GM23338 (cell line): ENCODE data around the gene CCDC197. TPM values are rescaled to one million over a fixed set of nuclear protein-coding genes. Genes with fewer than 3 reads are reported as not detected.
A peak's percentile ranks its signal among the peaks of the same experiment; 100 is the strongest.

Experiments
- ATAC-seq: fragments of 200-7000 bp; cut with Tn5 transposase; 3 replicates; pipeline ENCODE4 v1.9.1; 2020
- DNase-seq: peaks from one replicate; pipeline ENCODE4 v3.0.0-alpha.2; 2015; ENCODE audit warnings: low spot score
- H2AFZ ChIP-seq: fragments of 200-600 bp; sonication (generic); 2 replicates; pipeline ENCODE4 v1.8.0; 2016; ENCODE audit warnings: antibody characterized with exemption, mild to moderate bottlenecking, moderate library complexity
- H3F3A ChIP-seq: fragments of 200-600 bp; sonication (generic); replicated peaks from 2 replicates; pipeline ENCODE4 v1.8.0; 2017; ENCODE audit warnings: antibody characterized with exemption, mixed run types, low read depth
- H3K27ac ChIP-seq: fragments of 200-600 bp; sonication (generic); 2 replicates; pipeline ENCODE4 v1.6.1; 2016; ENCODE audit warnings: low read depth
- H3K27me3 ChIP-seq: fragments of 200-600 bp; sonication (generic); 2 replicates; pipeline ENCODE4 v1.8.0; 2016; ENCODE audit warnings: mild to moderate bottlenecking, mixed run types, moderate library complexity; ENCODE audit not compliant: insufficient read depth
- H3K36me3 ChIP-seq: fragments of 200-600 bp; sonication (generic); 2 replicates; pipeline ENCODE4 v1.8.0; 2016; ENCODE audit warnings: mild to moderate bottlenecking; ENCODE audit not compliant: insufficient read depth
- H3K4me1 ChIP-seq: fragments of 200-600 bp; sonication (generic); 2 replicates; pipeline ENCODE4 v1.8.0; 2016; ENCODE audit warnings: mild to moderate bottlenecking, moderate library complexity; ENCODE audit not compliant: insufficient read depth
- H3K4me2 ChIP-seq: fragments of 200-600 bp; sonication (generic); 2 replicates; pipeline ENCODE4 v1.7.1; 2017; ENCODE audit warnings: mixed run types
- H3K4me3 ChIP-seq: fragments of 200-600 bp; sonication (generic); 2 replicates; pipeline ENCODE4 v1.6.1; 2016; ENCODE audit warnings: mixed run types
- H3K79me2 ChIP-seq: fragments of 200-600 bp; sonication (generic); replicated peaks from 2 replicates; pipeline ENCODE4 v1.8.0; 2017; ENCODE audit warnings: mild to moderate bottlenecking; ENCODE audit not compliant: insufficient read depth
- H3K9me2 ChIP-seq: fragments of 200-600 bp; sonication (generic); 2 replicates; pipeline ENCODE4 v1.8.0; 2017; ENCODE audit not compliant: insufficient read depth
- H4K20me1 ChIP-seq: fragments of 200-600 bp; sonication (generic); replicated peaks from 2 replicates; pipeline ENCODE4 v1.8.0; 2017; ENCODE audit warnings: mild to moderate bottlenecking; ENCODE audit not compliant: insufficient read depth
- H3K27ac Mint-ChIP-seq: 2 replicates; pipeline ENCODE4 v1.8.0; 2020; ENCODE audit warnings: inconsistent platforms, mild to moderate bottlenecking, moderate library complexity, mixed read lengths
- H3K27me3 Mint-ChIP-seq: 3 replicates; pipeline ENCODE4 v1.8.0; 2022; ENCODE audit warnings: low read depth, mild to moderate bottlenecking, moderate library complexity, mixed read lengths, inconsistent platforms; ENCODE audit not compliant: insufficient read depth, poor library complexity
- H3K36me3 Mint-ChIP-seq: 3 replicates; pipeline ENCODE4 v1.8.0; 2021; ENCODE audit warnings: low read depth, mild to moderate bottlenecking, inconsistent platforms, moderate library complexity, mixed read lengths
- H3K4me1 Mint-ChIP-seq: 3 replicates; pipeline ENCODE4 v1.8.0; 2020; ENCODE audit warnings: mild to moderate bottlenecking, inconsistent platforms, mixed read lengths
- H3K4me3 Mint-ChIP-seq: 3 replicates; pipeline ENCODE4 v1.8.0; 2021; ENCODE audit warnings: moderate library complexity, mild to moderate bottlenecking, inconsistent platforms, mixed read lengths
- H3K9me3 Mint-ChIP-seq: 3 replicates; pipeline ENCODE4 v1.8.0; 2020; ENCODE audit warnings: moderate library complexity, mild to moderate bottlenecking, inconsistent platforms, mixed read lengths
- CREB1 ChIP-seq: fragments of 250-450 bp; sonication (Bioruptor Pico); IDR thresholded peaks from 2 replicates; pipeline ENCODE4 v1.5.0; 2020; ENCODE audit warnings: low read depth, mild to moderate bottlenecking, moderate library complexity
- EZH2phosphoT487 ChIP-seq: fragments of 200-600 bp; sonication (generic); IDR thresholded peaks from one replicate; pipeline ENCODE4 v1.8.1; 2018; ENCODE audit warnings: antibody characterized with exemption; ENCODE audit not compliant: unreplicated experiment
- JUNB ChIP-seq: IDR thresholded peaks from one replicate; pipeline ENCODE4 v1.6.1; 2016; ENCODE audit warnings: antibody characterized with exemption; ENCODE audit not compliant: unreplicated experiment
- POLR2AphosphoS5 ChIP-seq: IDR thresholded peaks from 2 replicates; pipeline ENCODE4 v1.6.1; 2016; ENCODE audit warnings: antibody characterized with exemption, low read depth
- STAT1 ChIP-seq: IDR thresholded peaks from one replicate; pipeline ENCODE4 v1.6.1; 2016; ENCODE audit warnings: antibody characterized with exemption; ENCODE audit not compliant: unreplicated experiment
- ZNF114 ChIP-seq: fragments of 250-450 bp; sonication (Bioruptor Pico); IDR thresholded peaks from 2 replicates; pipeline ENCODE4 v1.5.0; 2020; ENCODE audit warnings: mild to moderate bottlenecking, moderate library complexity
- ZNF331 ChIP-seq: fragments of 250-450 bp; sonication (Bioruptor Pico); IDR thresholded peaks from 2 replicates; pipeline ENCODE4 v1.5.0; 2020; ENCODE audit warnings: low read depth, mild to moderate bottlenecking, moderate library complexity
- polyA plus RNA-seq: library from polyadenylated mRNA; unstranded; fragments of >200 nt; fragmentation: Nextera tagmentation; extraction: Ambion mirVana; gene quantifications from 2 replicates; pipeline ENCODE4 v1.2.1, GENCODE V29; 2016
- total RNA-seq: library from RNA; depleted of rRNA; stranded (reverse); fragments of >200 nt; shearing (Covaris generic); gene quantifications from 2 replicates; pipeline ENCODE4 v1.2.3, GENCODE V29; 2014
- TF ChIP-seq, protein P1 (sequence below), 2 experiments: fragments of 200-600 bp in 1 of 2; sonication (generic) in 1 of 2; conservative IDR thresholded peaks; 2 replicates each; pipeline versions ENCODE4 v1.5.1 to v1.6.1; 2016 to 2017; ENCODE audit warnings: antibody characterized with exemption in 2 of 2, low read depth in 2 of 2, mild to moderate bottlenecking in 2 of 2, moderate library complexity in 1 of 2

Gene CCDC197
- total and polyA plus RNA-seq, 2 experiments from 2014 or later = not detected

DNA sequence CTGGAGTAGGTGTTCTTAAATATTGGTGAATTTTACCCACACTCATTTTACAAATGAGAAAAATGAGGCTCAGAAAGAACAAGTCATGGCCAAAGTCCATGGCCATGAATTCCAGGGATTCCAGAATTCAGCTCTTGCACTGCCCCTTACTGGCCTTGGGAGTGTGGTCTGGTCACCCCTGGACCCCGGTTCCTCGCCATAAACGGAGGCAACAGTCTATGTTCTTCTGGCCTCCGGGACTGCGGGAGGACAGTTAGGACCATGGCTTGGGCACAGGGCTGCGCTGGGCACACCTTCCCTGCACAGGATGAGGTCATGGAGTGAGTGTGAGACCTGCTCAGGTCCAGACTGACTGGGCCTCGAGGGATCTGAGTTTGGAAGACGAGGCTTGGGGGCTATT, 6.9 kb downstream of the CCDC197 start (continued):
- TF ChIP-seq, protein P1, sequence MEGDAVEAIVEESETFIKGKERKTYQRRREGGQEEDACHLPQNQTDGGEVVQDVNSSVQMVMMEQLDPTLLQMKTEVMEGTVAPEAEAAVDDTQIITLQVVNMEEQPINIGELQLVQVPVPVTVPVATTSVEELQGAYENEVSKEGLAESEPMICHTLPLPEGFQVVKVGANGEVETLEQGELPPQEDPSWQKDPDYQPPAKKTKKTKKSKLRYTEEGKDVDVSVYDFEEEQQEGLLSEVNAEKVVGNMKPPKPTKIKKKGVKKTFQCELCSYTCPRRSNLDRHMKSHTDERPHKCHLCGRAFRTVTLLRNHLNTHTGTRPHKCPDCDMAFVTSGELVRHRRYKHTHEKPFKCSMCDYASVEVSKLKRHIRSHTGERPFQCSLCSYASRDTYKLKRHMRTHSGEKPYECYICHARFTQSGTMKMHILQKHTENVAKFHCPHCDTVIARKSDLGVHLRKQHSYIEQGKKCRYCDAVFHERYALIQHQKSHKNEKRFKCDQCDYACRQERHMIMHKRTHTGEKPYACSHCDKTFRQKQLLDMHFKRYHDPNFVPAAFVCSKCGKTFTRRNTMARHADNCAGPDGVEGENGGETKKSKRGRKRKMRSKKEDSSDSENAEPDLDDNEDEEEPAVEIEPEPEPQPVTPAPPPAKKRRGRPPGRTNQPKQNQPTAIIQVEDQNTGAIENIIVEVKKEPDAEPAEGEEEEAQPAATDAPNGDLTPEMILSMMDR (conservative IDR thresholded peaks at IDR 0.05; ENCODE audit: low read depth in 2 of 2) = no peak
- TF ChIP-seq EZH2phosphoT487 = no peak

DNA sequence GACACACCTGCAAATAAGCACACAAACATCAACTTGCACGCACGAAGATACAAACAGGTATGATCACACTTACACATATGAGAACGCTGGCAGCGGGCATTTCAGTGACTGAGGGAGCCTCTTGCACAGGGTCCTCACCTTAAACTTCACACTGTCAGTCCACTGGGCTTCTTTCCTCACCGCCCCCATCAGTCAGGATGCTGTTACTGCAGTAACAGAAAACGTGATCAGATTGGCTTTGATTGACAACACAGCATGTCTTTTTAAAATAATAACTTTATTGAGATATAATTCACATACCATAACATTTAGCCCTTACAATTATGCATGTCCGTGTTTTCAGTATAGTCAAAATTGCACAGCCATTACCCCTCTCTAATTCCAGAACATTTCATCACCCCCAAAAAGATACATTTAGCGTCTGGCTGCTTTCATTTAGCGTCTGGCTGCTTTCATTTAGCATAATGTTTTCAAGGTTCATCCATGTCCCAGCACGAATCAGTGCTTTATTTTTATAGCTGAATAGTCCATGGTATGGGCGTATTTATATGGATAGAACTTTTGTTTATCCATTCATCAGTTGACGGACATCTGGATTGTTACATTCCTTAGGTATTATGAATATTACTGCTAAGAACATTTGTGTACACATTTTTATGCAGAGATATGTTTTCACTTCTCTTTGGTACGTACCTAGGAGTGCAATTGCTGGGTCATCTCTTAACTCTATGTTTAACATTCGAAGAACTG, 8.4 kb downstream of the CCDC197 start:
- peaks cover 2% of the 10 kb centered on the region for H3K27me3 Mint-ChIP-seq
- Histone ChIP-seq H3F3A (no peaks in the 10 kb centered on the region), H3K4me2 (no peak overlapping the region), H3K36me3 (no peaks in the 10 kb centered on the region), H3K27me3 (no peaks in the 10 kb centered on the region), H2AFZ (no peak overlapping the region), H3K27ac (no peak overlapping the region), H3K4me1 (no peaks in the 10 kb centered on the region), H3K4me3 (no peak overlapping the region), H3K9me2 (no peaks in the 10 kb centered on the region), H4K20me1 (no peaks in the 10 kb centered on the region), H3K79me2 (no peaks in the 10 kb centered on the region)
- H3K4me3 Mint-ChIP-seq = no peak overlapping the region
- no peak overlapping the region for H3K27ac Mint-ChIP-seq
- TF ChIP-seq JUNB (no peak), ZNF331 (no peak), ZNF114 (CRISPR knock-in tag) (no peak), CREB1 (CRISPR knock-in tag) (no peak)
- TF ChIP-seq, protein P1 (conservative IDR thresholded peaks at IDR 0.05; ENCODE audit: low read depth in 2 of 2) = peak; percentile 48 to 64
- H3K36me3 Mint-ChIP-seq = no peaks in the 10 kb centered on the region
- ATAC-seq (peak; percentile 31), DNase-seq (peak; percentile 54)
- H3K9me3 Mint-ChIP-seq = no peaks in the 10 kb centered on the region
- peaks cover 7% of the 10 kb centered on the region; the same call in 2 of the 3 replicates for H3K4me1 Mint-ChIP-seq

DNA sequence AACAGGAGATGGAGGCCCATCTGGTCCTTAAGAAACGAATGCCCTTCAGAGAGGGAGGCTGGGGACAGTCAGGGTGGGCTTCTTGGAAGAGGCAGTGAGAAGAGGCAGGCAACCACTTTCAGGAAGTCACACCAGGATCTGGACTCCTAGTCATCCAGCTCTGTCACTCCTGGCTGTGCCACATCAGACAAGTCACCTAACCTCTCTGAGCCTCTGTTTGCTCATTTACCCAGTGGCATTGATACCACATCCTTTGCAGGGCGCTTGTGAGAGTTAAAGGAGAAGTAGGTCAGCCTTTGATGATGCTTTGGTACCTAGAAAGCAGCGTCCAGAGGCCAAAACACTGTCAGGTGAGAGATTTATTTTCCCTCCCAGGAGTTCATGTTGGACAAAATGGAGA, 11.1 kb downstream of the CCDC197 start:
- no peaks in the 10 kb centered on the region for H3K9me3 Mint-ChIP-seq
- no peaks in the 10 kb centered on the region for H3K79me2 ChIP-seq
- H2AFZ ChIP-seq = no peak overlapping the region
- no peak overlapping the region for H3K4me3 ChIP-seq
- no peaks in the 10 kb centered on the region for H3K9me2 ChIP-seq
- H4K20me1 ChIP-seq = no peaks in the 10 kb centered on the region
- no peak overlapping the region for H3K4me3 Mint-ChIP-seq
- DNase-seq (no peak), ATAC-seq (no peak)
- H3K36me3 ChIP-seq = no peaks in the 10 kb centered on the region
- no peaks in the 10 kb centered on the region for H3K4me1 ChIP-seq
- H3K27ac ChIP-seq = no peak overlapping the region
- no peaks in the 10 kb centered on the region for H3F3A ChIP-seq
- H3K27me3 ChIP-seq = no peaks in the 10 kb centered on the region
- no peak overlapping the region for H3K27ac Mint-ChIP-seq
- H3K4me1 Mint-ChIP-seq = peaks cover 4% of the 10 kb centered on the region; the same call in 2 of the 3 replicates
- H3K4me2 ChIP-seq = no peak overlapping the region
- no peaks in the 10 kb centered on the region for H3K36me3 Mint-ChIP-seq
- peaks cover 2% of the 10 kb centered on the region for H3K27me3 Mint-ChIP-seq
- TF ChIP-seq, protein P1 (conservative IDR thresholded peaks at IDR 0.05; ENCODE audit: low read depth in 2 of 2) = no peak
- no peak for TF ChIP-seq STAT1
- TF ChIP-seq POLR2AphosphoS5 = no peak
